B cell (primary cell): Measurements from ENCODE around the gene GTPBP4. TPM values are rescaled to one million over a fixed set of nuclear protein-coding genes. Genes with fewer than 3 reads are reported as not detected.

ENCODE experiments used
- ATAC-seq: fragments of 200-7000 bp; cut with Tn5 transposase; one replicate; pipeline ENCODE4 v1.10.0; 2021; ENCODE audit warnings: low read depth, mild to moderate bottlenecking, moderate number of reproducible peaks, moderate library complexity
- CTCF ChIA-PET: fragments of 350-600 bp; sonication (Branson Sonifier 250); formaldehyde crosslinking; loops from one replicate; lab custom pipeline; 2021; ENCODE audit warnings: antibody characterized with exemption, inconsistent platforms; lab: Charles Lee
- POLR2A ChIA-PET: fragments of 350-600 bp; sonication (Branson Sonifier 250); formaldehyde crosslinking; loops from one replicate; lab custom pipeline; 2021; ENCODE audit warnings: antibody characterized with exemption; lab: Charles Lee
- DNase-seq: peaks from one replicate; pipeline ENCODE4 v3.0.0; 2013
- H2AFZ ChIP-seq: 2 replicates; pipeline ENCODE4 v1.6.1; 2012; ENCODE audit warnings: mild to moderate bottlenecking, low read depth, low read length; ENCODE audit not compliant: insufficient read depth, poor library complexity, severe bottlenecking
- H3K27ac ChIP-seq, 2 donors: 1 replicate in 1 of 2; 2 replicates in 1 of 2; pipeline ENCODE4 v1.5.1; 2012 to 2013; ENCODE audit warnings: low read length in 2 of 2, mild to moderate bottlenecking in 2 of 2, moderate library complexity in 1 of 2
- H3K27me3 ChIP-seq, 4 experiments: fragments of 200-600 bp in 1 of 4; sonication (generic) in 1 of 4; replicated peaks in 1 of 4; 1 replicate in 2 of 4; 2 replicates in 2 of 4; pipeline versions ENCODE4 v1.6.1 to v1.7.0; 2013 to 2016; ENCODE audit warnings: low read length in 3 of 4, mild to moderate bottlenecking in 2 of 4, mixed read lengths in 1 of 4, moderate library complexity in 1 of 4; ENCODE audit not compliant: insufficient read depth in 4 of 4, control insufficient read depth in 3 of 4; ENCODE audit errors: control extremely low read depth in 1 of 4
- H3K36me3 ChIP-seq, 2 experiments: replicated peaks in 1 of 2; 1 replicate in 1 of 2; 2 replicates in 1 of 2; pipeline versions ENCODE4 v1.6.1 to v1.7.1; 2013; ENCODE audit warnings: low read length in 1 of 2; ENCODE audit not compliant: insufficient read depth in 2 of 2, control insufficient read depth in 1 of 2; ENCODE audit errors: control extremely low read depth in 1 of 2, extremely low read depth in 1 of 2
- H3K4me1 ChIP-seq, 2 donors: fragments of 200-600 bp in 1 of 2; sonication (generic) in 1 of 2; 1 replicate in 1 of 2; 2 replicates in 1 of 2; pipeline versions ENCODE4 v1.5.1 to v1.6.1; 2013 to 2017; ENCODE audit warnings: low read length in 2 of 2; ENCODE audit not compliant: control insufficient read depth in 2 of 2, insufficient read depth in 2 of 2
- H3K4me2 ChIP-seq: replicated peaks from 2 replicates; pipeline ENCODE3; 2012; ENCODE audit warnings: mild to moderate bottlenecking, low read depth, low read length; ENCODE audit not compliant: poor library complexity, severe bottlenecking
- H3K4me3 ChIP-seq, 5 experiments: fragments of 200-600 bp in 1 of 5; sonication (generic) in 1 of 5; 1 replicate in 3 of 5; 2 replicates in 2 of 5; pipeline versions ENCODE4 v1.5.1 to v1.7.0; 2011 to 2016; ENCODE audit warnings: low read length in 4 of 5, mild to moderate bottlenecking in 4 of 5, low read depth in 2 of 5, control low read depth in 1 of 5, moderate library complexity in 1 of 5; ENCODE audit not compliant: insufficient read depth in 1 of 5; ENCODE audit errors: control extremely low read depth in 1 of 5, extremely low read depth in 1 of 5
- H3K79me2 ChIP-seq: fragments of 200-600 bp; sonication (generic); one replicate; pipeline ENCODE4 v1.6.0; 2016; ENCODE audit warnings: low read length; ENCODE audit not compliant: control insufficient read depth, insufficient read depth
- H3K9ac ChIP-seq: fragments of 200-600 bp; sonication (generic); 2 replicates; pipeline ENCODE4 v1.6.1; 2017; ENCODE audit warnings: mild to moderate bottlenecking, low read length, moderate library complexity
- H3K9me3 ChIP-seq, 3 donors: one replicate each; pipeline versions ENCODE4 v1.6.1 to v1.7.1; 2013; ENCODE audit warnings: low read length in 2 of 3; ENCODE audit not compliant: control insufficient read depth in 2 of 3, insufficient read depth in 1 of 3; ENCODE audit errors: control extremely low read depth in 1 of 3
- H4K20me1 ChIP-seq: 2 replicates; pipeline ENCODE4 v1.6.0; 2012; ENCODE audit warnings: mild to moderate bottlenecking, low read length; ENCODE audit not compliant: insufficient read depth, control insufficient read depth, poor library complexity, severe bottlenecking
- H3K27ac Mint-ChIP-seq: one replicate; pipeline ENCODE4 v1.8.0; 2021; ENCODE audit warnings: mixed read lengths
- H3K27me3 Mint-ChIP-seq: one replicate; pipeline ENCODE4 v1.8.0; 2021; ENCODE audit warnings: mixed read lengths
- H3K4me1 Mint-ChIP-seq: one replicate; pipeline ENCODE4 v1.8.0; 2021; ENCODE audit warnings: mixed read lengths
- H3K4me3 Mint-ChIP-seq: one replicate; pipeline ENCODE4 v1.8.0; 2021; ENCODE audit warnings: mixed read lengths
- H3K9me3 Mint-ChIP-seq: one replicate; pipeline ENCODE4 v1.8.0; 2022; ENCODE audit warnings: mixed read lengths; ENCODE audit not compliant: insufficient read depth
- CTCF ChIP-seq: fragments of 200-600 bp; IDR thresholded peaks from one replicate; pipeline ENCODE4 v1.8.0; 2022; ENCODE audit warnings: antibody characterized with exemption, mild to moderate bottlenecking
- EZH2 ChIP-seq: IDR thresholded peaks from 2 replicates; pipeline ENCODE4 v1.6.1; 2012; ENCODE audit warnings: borderline replicate concordance, low read depth, mild to moderate bottlenecking, moderate library complexity, low read length; ENCODE audit not compliant: insufficient read depth, poor library complexity, severe bottlenecking
- WGBS: methylation state at CpG from one replicate; pipeline ENCODE4 v1.1.5; 2013; ENCODE audit warnings: missing lambda C conversion rate; ENCODE audit not compliant: insufficient coverage; 5-methylcytosine and 5-hydroxymethylcytosine counted together
- intact Hi-C: fragments of 100-400 bp; cut with micrococcal nuclease; formaldehyde crosslinking; loops from one replicate; pipeline ENCODE4 v1.10.0; 2022
- polyA plus RNA-seq: library from polyadenylated mRNA; depleted of rRNA; stranded (reverse); fragments of >200 nt; gene quantifications from 2 replicates; pipeline ENCODE4 v1.2.3, GENCODE V29; 2012
- total RNA-seq, 2 donors: library from RNA; stranded (reverse); fragments of 120-200 nt in 1 of 2; gene quantifications; 1 replicate in 1 of 2; 2 replicates in 1 of 2; pipeline versions ENCODE4 v1.2.3 to v1.2.4, GENCODE V29; 2013 to 2022

Gene GTPBP4
- total and polyA plus RNA-seq, 2 donors (not counting 1 experiment from before 2014, with no cell fraction given): 11.8 to 45.4 TPM

DNA sequence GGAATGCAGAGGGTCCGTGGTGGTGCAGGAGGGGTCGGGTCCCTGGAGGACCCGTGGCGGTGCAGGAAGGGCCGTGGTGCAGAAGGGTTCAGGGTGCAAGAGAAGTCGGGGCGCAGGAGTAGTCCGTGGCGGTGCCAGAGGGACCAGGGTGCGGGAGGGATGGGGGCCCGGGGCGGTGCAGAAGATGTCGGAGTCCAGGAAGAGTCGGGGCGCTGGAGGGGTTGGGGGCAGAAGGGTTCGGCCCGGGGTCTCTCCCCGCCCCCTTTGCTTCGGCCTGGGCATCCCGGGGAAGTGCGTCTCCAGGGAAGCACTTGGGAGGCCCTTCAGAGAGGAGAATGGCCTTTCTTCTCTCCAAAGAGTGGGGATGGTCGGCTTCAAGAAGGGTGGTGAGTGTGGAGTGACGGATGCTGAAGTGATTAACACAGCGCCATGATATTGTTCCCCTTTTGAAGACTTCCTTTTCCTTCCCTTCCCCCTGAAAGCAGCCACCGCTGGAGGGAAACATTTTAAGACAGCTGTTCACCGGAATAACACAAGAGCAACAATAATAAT, 68.9 kb downstream of the GTPBP4 start:
- CTCF ChIA-PET: no interaction called here
- peak overlapping the region; percentile 96 for H3K27ac Mint-ChIP-seq
- Histone ChIP-seq H3K4me3 (peak overlapping the region; percentile 57 to 99 (median 85)), H3K9ac (peak overlapping the region; percentile 92), H3K4me1 (peaks cover 24 to 36% of the 10 kb centered on the region in 2 donors), H3K9me3 (no peaks in the 10 kb centered on the region), H3K27ac (peak overlapping the region; percentile 90 to 93), H3K36me3 (peaks cover 12 to 25% of the 10 kb centered on the region in 2 experiments), H2AFZ (peak overlapping the region; percentile 83), H3K4me2 (peak overlapping the region; percentile 72), H3K79me2 (peaks cover 98% of the 10 kb centered on the region), H3K27me3 (no peaks in the 10 kb centered on the region), H4K20me1 (peaks cover 44% of the 10 kb centered on the region)
- H3K9me3 Mint-ChIP-seq: no peaks in the 10 kb centered on the region
- POLR2A ChIA-PET: interaction anchor here (1.7 kb wide), 1 partner anchor 8 kb away, joined by 6 read pairs; the partner anchor contains the start of gene IDI1
- DNase-seq (peak; percentile 67), ATAC-seq (no peak)
- H3K4me1 Mint-ChIP-seq: peaks cover 69% of the 10 kb centered on the region
- WGBS: 1% methylated on average over 19 of the region's 26 CpGs
- no peaks in the 10 kb centered on the region for H3K27me3 Mint-ChIP-seq
- no peak for TF ChIP-seq EZH2
- TF ChIP-seq CTCF: no peak
- intact Hi-C loops: loop anchor here (2.0 kb wide), 1 partner anchor 14 kb away; no protein-coding TSS in a partner anchor
- peak overlapping the region; percentile 97 for H3K4me3 Mint-ChIP-seq

GRCh38 chr10:1058017-1058416, 69.8 kb downstream of the GTPBP4 start:
- peaks cover 53% of the 10 kb centered on the region for H4K20me1 ChIP-seq
- H3K79me2 ChIP-seq: peaks cover 99% of the 10 kb centered on the region
- H2AFZ ChIP-seq: peak overlapping the region; percentile 83
- H3K9me3 ChIP-seq: no peaks in the 10 kb centered on the region
- WGBS: 78% methylated on average over 3 of the region's 7 CpGs
- H3K4me3 ChIP-seq: peak overlapping the region in 1 of 5 experiments; percentile 99
- H3K27ac ChIP-seq: peak overlapping the region in 1 of 2 donors; percentile 93
- no peak for TF ChIP-seq EZH2
- TF ChIP-seq CTCF: no peak
- peak overlapping the region; percentile 92 for H3K9ac ChIP-seq
- ChIA-PET POLR2A (interaction anchor here (1.7 kb wide), 1 partner anchor 9 kb away, joined by 6 read pairs; the partner anchor contains the start of gene IDI1), CTCF (no interaction called here)
- no peaks in the 10 kb centered on the region for H3K9me3 Mint-ChIP-seq
- peak overlapping the region; percentile 96 for H3K27ac Mint-ChIP-seq
- DNase-seq (no peak), ATAC-seq (no peak)
- H3K4me2 ChIP-seq: peak overlapping the region; percentile 72
- no peaks in the 10 kb centered on the region for H3K27me3 Mint-ChIP-seq
- H3K27me3 ChIP-seq: no peaks in the 10 kb centered on the region
- peaks cover 64% of the 10 kb centered on the region for H3K4me1 Mint-ChIP-seq
- intact Hi-C loops: no loop called here
- H3K4me1 ChIP-seq: peaks cover 24 to 36% of the 10 kb centered on the region in 2 donors
- peak overlapping the region; percentile 97 for H3K4me3 Mint-ChIP-seq
- H3K36me3 ChIP-seq: peaks cover 8 to 17% of the 10 kb centered on the region in 2 experiments
